Measurements from ENCODE around the gene CTU2. TPM values are rescaled to one million over a fixed set of nuclear protein-coding genes. Genes with fewer than 3 reads are reported as not detected.

The CTU2 gene
- polyA plus RNA-seq, 1 of the 3 experiments (the other 2 are of a cell fraction) = 16.2 TPM

DNA sequence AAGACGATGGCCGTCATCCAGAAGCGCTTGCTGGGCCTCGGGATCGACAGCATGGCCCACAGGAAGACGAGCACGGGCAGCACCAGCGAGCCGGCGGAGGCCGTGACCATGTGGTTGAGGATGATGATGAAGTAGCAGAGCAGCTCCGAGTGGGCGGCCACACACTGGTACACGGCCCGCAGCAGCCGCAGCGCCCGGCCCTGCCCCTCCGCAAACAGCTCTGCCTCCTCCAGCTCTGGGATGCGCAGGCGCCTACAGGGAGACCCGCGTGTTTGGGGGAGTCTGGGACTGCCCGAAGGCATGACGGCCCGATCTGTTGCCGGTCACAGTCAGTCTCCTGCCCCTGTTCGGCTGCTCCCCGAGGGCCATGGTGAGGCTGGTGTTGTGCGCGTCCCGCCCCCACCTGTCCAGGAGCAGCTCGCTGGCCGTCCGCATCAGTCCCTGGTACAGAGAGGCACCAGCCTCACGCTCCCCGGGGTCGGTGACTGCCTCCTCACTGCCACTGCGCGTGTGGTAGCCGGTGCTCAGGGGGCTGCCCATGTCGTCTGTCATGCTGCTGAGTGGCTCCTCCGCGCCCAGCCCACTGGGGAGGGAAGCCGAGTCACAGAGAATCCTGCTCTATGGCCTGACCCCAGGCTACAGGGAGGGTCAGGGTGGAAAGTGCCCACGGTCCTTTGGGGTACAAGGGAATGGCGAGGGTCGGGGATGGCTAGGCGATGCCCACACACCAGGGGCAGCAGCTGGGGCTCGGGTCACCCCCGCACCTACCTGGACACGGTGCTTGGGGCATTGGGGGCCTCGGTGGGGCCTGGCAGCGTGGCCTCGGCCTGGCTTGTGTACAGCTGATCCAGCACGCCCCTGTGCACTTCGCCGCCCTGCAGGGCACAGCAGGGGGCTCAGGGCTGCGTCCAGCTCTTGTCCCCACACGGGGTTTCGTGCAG lies 15.8 kb downstream of the CTU2 start:
- H3K27ac ChIP-seq (ENCODE audit: low read depth in 2 of 2, low read length in 1 of 2) = no peak overlapping the region
- DNase-seq = no peak
- WGBS (ENCODE audit: low lambda C conversion rate) = 97% methylated on average over 24 of the region's 61 CpGs
- no peak overlapping the region for H3K9ac ChIP-seq
- H3K79me2 ChIP-seq (ENCODE audit: insufficient read depth) = no peaks in the 10 kb centered on the region
- TF ChIP-seq, protein P1, sequence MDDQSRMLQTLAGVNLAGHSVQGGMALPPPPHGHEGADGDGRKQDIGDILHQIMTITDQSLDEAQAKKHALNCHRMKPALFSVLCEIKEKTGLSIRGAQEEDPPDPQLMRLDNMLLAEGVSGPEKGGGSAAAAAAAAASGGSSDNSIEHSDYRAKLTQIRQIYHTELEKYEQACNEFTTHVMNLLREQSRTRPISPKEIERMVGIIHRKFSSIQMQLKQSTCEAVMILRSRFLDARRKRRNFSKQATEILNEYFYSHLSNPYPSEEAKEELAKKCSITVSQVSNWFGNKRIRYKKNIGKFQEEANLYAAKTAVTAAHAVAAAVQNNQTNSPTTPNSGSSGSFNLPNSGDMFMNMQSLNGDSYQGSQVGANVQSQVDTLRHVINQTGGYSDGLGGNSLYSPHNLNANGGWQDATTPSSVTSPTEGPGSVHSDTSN (IDR thresholded peaks at IDR 0.05) = no peak
- TF ChIP-seq RFX5 (IDR thresholded peaks at IDR 0.05; ENCODE audit: low read length) = no peak
- no peak for TF ChIP-seq SIN3A (IDR thresholded peaks at IDR 0.05; ENCODE audit: borderline replicate concordance, low read depth, low read length)
- TF ChIP-seq, protein P2, sequence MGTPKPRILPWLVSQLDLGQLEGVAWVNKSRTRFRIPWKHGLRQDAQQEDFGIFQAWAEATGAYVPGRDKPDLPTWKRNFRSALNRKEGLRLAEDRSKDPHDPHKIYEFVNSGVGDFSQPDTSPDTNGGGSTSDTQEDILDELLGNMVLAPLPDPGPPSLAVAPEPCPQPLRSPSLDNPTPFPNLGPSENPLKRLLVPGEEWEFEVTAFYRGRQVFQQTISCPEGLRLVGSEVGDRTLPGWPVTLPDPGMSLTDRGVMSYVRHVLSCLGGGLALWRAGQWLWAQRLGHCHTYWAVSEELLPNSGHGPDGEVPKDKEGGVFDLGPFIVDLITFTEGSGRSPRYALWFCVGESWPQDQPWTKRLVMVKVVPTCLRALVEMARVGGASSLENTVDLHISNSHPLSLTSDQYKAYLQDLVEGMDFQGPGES (IDR thresholded peaks at IDR 0.05; ENCODE audit: low read depth, low read length) = no peak
- no peak for TF ChIP-seq RXRA (IDR thresholded peaks at IDR 0.05; ENCODE audit: borderline replicate concordance, low read depth)
- TF ChIP-seq EZH2phosphoT487 (IDR thresholded peaks at IDR 0.05; ENCODE audit: borderline replicate concordance, low read depth) = no peak
- CTCF ChIA-PET = interaction anchor here (0.5 to 5.0 kb wide), 3 partner anchors 13 to 482 kb away, joined by 3 to 28 read pairs (median 3); no protein-coding TSS in a partner anchor
- H3K4me1 ChIP-seq (ENCODE audit: control insufficient read depth in 1 of 2, insufficient read depth in 2 of 2, low read depth in 1 of 2, low read length in 1 of 2) = peaks cover 0 to 22% of the 10 kb centered on the region in 2 experiments; a peak in 1 of 4 replicates
- peaks cover 16 to 66% of the 10 kb centered on the region in 2 experiments for H3K36me3 ChIP-seq (replicated peaks in 1 of 2; ENCODE audit: control insufficient read depth in 1 of 2, insufficient read depth in 2 of 2, low read length in 1 of 2)
- H3K27me3 ChIP-seq (ENCODE audit: insufficient read depth) = no peaks in the 10 kb centered on the region
- H4K20me1 ChIP-seq (ENCODE audit: insufficient read depth) = no peaks in the 10 kb centered on the region
- no peaks in the 10 kb centered on the region for H3K9me2 ChIP-seq
- no peaks in the 10 kb centered on the region for H3K9me3 ChIP-seq
- peaks cover 5% of the 10 kb centered on the region for H3F3A ChIP-seq (replicated peaks; ENCODE audit: insufficient read depth)
- no peak overlapping the region for H3K4me3 ChIP-seq (ENCODE audit: low read depth in 2 of 2, low read length in 1 of 2)
- no peak overlapping the region for H3K4me2 ChIP-seq
- no peak overlapping the region for H2AFZ ChIP-seq (ENCODE audit: low read depth)
- POLR2A ChIA-PET = no interaction called here

DNA sequence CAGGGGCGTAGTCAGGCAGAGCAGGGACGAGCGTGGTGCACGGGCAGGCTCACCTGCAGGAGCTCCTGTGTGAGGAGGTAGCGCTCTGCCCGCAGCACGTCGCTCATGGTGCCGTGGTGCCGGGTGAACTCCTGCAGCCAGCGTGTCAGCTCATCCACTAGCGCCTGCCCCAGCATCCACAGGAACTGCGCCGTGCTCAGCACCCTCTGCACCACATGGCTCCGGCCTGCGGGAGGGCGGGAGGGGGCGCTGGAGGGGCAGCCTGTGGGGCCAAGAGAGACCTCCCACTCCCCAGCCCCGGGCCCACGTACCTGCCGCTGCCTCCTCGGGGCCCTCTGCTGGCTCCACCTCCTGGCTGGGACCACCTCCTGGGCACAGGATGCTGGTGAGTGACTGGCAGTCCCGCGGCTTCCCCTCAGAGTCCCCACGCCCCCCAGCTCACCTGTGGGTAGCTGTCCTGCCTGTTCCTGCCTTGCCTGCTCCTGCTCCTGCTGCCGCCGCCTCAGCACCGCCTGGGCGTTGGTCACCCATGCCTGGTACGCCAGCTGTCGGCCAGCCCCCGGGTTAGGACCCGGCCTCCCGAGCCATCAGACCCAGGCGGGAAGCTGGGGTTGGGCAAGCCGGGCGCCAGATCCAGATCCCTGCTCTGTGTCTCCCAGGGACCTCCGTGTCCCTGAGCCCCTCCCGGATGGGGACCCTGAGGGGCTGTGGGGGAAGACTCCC lies 16.6 kb downstream of the CTU2 start:
- ChIA-PET POLR2A (no interaction called here), CTCF (interaction anchor here (0.5 to 5.0 kb wide), 6 partner anchors 13 to 481 kb away, joined by 3 to 28 read pairs (median 3); no protein-coding TSS in a partner anchor)
- WGBS (ENCODE audit: low lambda C conversion rate) = 95% methylated on average over 21 of the region's 39 CpGs
- DNase-seq = peak; percentile 54
- Histone ChIP-seq H3K79me2 (ENCODE audit: insufficient read depth) (no peaks in the 10 kb centered on the region), H3K9me3 (no peaks in the 10 kb centered on the region), H3K9me2 (no peaks in the 10 kb centered on the region), H3K36me3 (replicated peaks in 1 of 2; ENCODE audit: control insufficient read depth in 1 of 2, insufficient read depth in 2 of 2, low read length in 1 of 2) (peaks cover 12 to 65% of the 10 kb centered on the region in 2 experiments), H2AFZ (ENCODE audit: low read depth) (no peak overlapping the region), H3K27me3 (ENCODE audit: insufficient read depth) (no peaks in the 10 kb centered on the region), H4K20me1 (ENCODE audit: insufficient read depth) (no peaks in the 10 kb centered on the region), H3K27ac (ENCODE audit: low read depth in 2 of 2, low read length in 1 of 2) (no peak overlapping the region), H3K9ac (no peak overlapping the region), H3K4me1 (ENCODE audit: control insufficient read depth in 1 of 2, insufficient read depth in 2 of 2, low read depth in 1 of 2, low read length in 1 of 2) (peaks cover 0 to 30% of the 10 kb centered on the region in 2 experiments; a peak in 1 of 4 replicates), H3F3A (replicated peaks; ENCODE audit: insufficient read depth) (no peaks in the 10 kb centered on the region), H3K4me2 (no peak overlapping the region), H3K4me3 (ENCODE audit: low read depth in 2 of 2, low read length in 1 of 2) (no peak overlapping the region)
- TF ChIP-seq SMC3 (IDR thresholded peaks at IDR 0.05; ENCODE audit: low read depth, low read length) (no peak), TAF1 (IDR thresholded peaks at IDR 0.05; ENCODE audit: borderline replicate concordance, low read depth, low read length) (no peak)
